K562 (cell line): ENCODE results near the gene YPEL3. TPM values are rescaled to one million over a fixed set of nuclear protein-coding genes. Genes with fewer than 3 reads are reported as not detected.

Source experiments
- ARNT ChIP-seq, 2 experiments: fragments of 450-650 bp; IDR thresholded peaks; 2 replicates each; pipeline ENCODE4 v1.6.1; 2016; ENCODE audit warnings: mild to moderate bottlenecking in 1 of 2
- HNRNPK ChIP-seq: fragments of 200-400 bp; formaldehyde crosslinking; IDR thresholded peaks from one replicate; pipeline ENCODE4 v1.6.1; 2018; ENCODE audit warnings: mild to moderate bottlenecking, low read depth, low read length; ENCODE audit not compliant: poor library complexity, severe bottlenecking
- HSF4 ChIP-seq: fragments of 250-450 bp; sonication (Bioruptor Pico); IDR thresholded peaks from 2 replicates; pipeline ENCODE4 v2.1.2; 2022; ENCODE audit warnings: mild to moderate bottlenecking, moderate library complexity, borderline replicate concordance
- JUN ChIP-seq, 2 experiments: sonication (generic) in 1 of 2; formaldehyde crosslinking in 1 of 2; IDR thresholded peaks; 2 replicates each; pipeline versions ENCODE4 v1.6.1 to v1.8.0; 2012 to 2022; ENCODE audit warnings: borderline replicate concordance in 2 of 2, mild to moderate bottlenecking in 2 of 2, improper control_type of control experiment in 1 of 2, low read depth in 1 of 2, low read length in 1 of 2, missing genetic modification reagents in 1 of 2
- KDM2B ChIP-seq: fragments of 250-450 bp; sonication (Bioruptor Pico); IDR thresholded peaks from 2 replicates; pipeline ENCODE4 v1.8.0; 2021; ENCODE audit warnings: mild to moderate bottlenecking, moderate library complexity
- PHF20 ChIP-seq: fragments of 450-650 bp; IDR thresholded peaks from 2 replicates; pipeline ENCODE4 v1.6.1; 2018; ENCODE audit not compliant: partially characterized antibody
- PHF8 ChIP-seq: fragments of 200-600 bp; sonication (generic); IDR thresholded peaks from 2 replicates; pipeline ENCODE4 v1.6.1; 2012; ENCODE audit warnings: mixed run types, mild to moderate bottlenecking, inconsistent platforms, low read length, moderate library complexity, borderline replicate concordance
- TAL1 ChIP-seq: fragments of 450-650 bp; IDR thresholded peaks from 2 replicates; pipeline ENCODE4 v1.6.1; 2016; ENCODE audit warnings: mild to moderate bottlenecking
- YBX1 ChIP-seq: fragments of 450-650 bp; IDR thresholded peaks from 2 replicates; pipeline ENCODE4 v1.7.1; 2016; ENCODE audit warnings: mild to moderate bottlenecking
- ZBTB17 ChIP-seq: fragments of 450-650 bp; formaldehyde crosslinking; IDR thresholded peaks from 2 replicates; pipeline ENCODE4 v1.4.0; 2020; ENCODE audit warnings: mild to moderate bottlenecking
- ZBTB8A ChIP-seq: fragments of 450-650 bp; IDR thresholded peaks from 2 replicates; pipeline ENCODE4 v1.6.1; 2018; ENCODE audit warnings: mild to moderate bottlenecking, moderate library complexity; ENCODE audit not compliant: partially characterized antibody
- ZMIZ1 ChIP-seq, 2 experiments: fragments of 150-350 bp in 1 of 2; IDR thresholded peaks; 2 replicates each; pipeline ENCODE4 v1.6.1; 2012 to 2016; ENCODE audit warnings: low read depth in 2 of 2, low read length in 2 of 2, mild to moderate bottlenecking in 1 of 2, moderate library complexity in 1 of 2
- ZNF282 ChIP-seq: sonication (generic); formaldehyde crosslinking; IDR thresholded peaks from 2 replicates; pipeline ENCODE4 v1.8.1; 2023; ENCODE audit warnings: missing genetic modification reagents
- ZNF354B ChIP-seq: fragments of 250-450 bp; sonication (Bioruptor Pico); IDR thresholded peaks from 2 replicates; pipeline ENCODE4 v1.4.0; 2020
- ZNF511 ChIP-seq: sonication (generic); formaldehyde crosslinking; IDR thresholded peaks from 2 replicates; pipeline ENCODE4 v1.8.0; 2022; ENCODE audit warnings: mild to moderate bottlenecking, missing genetic modification reagents
- ZNF551 ChIP-seq: fragments of 250-450 bp; sonication (Bioruptor Pico); IDR thresholded peaks from 2 replicates; pipeline ENCODE4 v1.5.0; 2021; ENCODE audit warnings: mild to moderate bottlenecking, moderate library complexity
- polyA plus RNA-seq, 8 experiments: library from polyadenylated mRNA; depleted of rRNA in 4 of 8; stranded (reverse) in 5 of 8; unstranded in 3 of 8; fragments of >200 nt; fragmentation: Nextera tagmentation in 2 of 8; fragmentation: Illumina TruSeq in 1 of 8; extraction: Ambion mirVana in 2 of 8; extraction: Trizol in 1 of 8; gene quantifications; 2 replicates each; pipeline versions ENCODE4 v1.2.1 to v1.2.3, GENCODE V29; 2011 to 2014; ENCODE audit warnings: inconsistent platforms in 1 of 8, missing spikeins in 1 of 8
- total RNA-seq, 7 experiments: library from RNA; depleted of rRNA in 6 of 7; stranded (reverse); fragments of >200 nt in 6 of 7; fragmentation: Illumina TruSeq in 2 of 7; extraction: Trizol in 2 of 7; gene quantifications; 2 replicates each; pipeline versions ENCODE4 v1.2.1 to v1.2.3, GENCODE V29; 2011 to 2021; ENCODE audit warnings: low replicate concordance in 1 of 7
- TF ChIP-seq, protein P1 (sequence below): fragments of 450-650 bp; IDR thresholded peaks from 2 replicates; pipeline ENCODE4 v1.6.1; 2017; ENCODE audit warnings: antibody characterized with exemption, mild to moderate bottlenecking
- TF ChIP-seq, protein P2 (sequence below): conservative IDR thresholded peaks from 2 replicates; pipeline ENCODE4 v1.6.1; 2011; ENCODE audit warnings: low read depth, mild to moderate bottlenecking, low read length; ENCODE audit not compliant: control insufficient read depth

The YPEL3 gene
- total and polyA plus RNA-seq, 9 of the 15 experiments (the other 6 are each of a cell fraction or from before 2014, with no cell fraction given) = 0.41 to 15.0 (median 2.9) TPM

DNA sequence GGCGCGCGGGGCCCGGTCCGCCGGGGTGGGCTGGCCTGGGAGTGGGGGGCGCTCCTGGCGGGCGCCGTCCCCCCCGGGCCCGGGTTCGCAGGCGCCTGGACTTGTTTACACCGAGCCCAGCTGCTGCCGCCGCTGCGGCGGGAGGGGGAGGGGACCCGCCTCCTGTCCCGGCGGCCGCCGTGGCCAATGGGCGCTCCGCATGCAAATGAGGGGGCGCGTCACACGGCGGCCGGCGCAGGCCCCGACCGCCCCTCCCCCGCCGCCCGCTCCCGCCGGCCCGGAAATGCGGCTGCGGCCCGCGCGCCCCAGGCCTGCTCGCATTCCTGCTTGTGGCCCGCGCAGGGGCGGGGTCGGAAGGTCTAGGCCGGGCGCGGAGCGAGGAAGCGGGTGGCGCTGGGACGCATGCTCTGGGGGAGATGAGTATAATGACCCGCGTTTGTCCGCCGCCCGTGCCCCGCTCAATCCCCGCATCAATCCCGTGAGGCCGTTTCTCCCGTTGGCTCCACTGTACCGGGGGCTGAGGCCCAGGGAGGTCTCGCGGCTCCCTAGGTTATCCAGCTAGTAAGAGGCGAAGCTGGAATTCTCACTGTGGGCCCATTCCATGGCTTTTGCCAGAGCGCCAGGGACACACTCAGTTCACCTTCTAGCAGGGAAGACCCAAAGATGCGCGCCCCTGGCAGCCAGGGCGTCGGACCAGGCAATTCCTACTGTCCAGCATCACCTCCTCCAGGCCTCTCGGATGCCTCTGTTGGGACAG lies at the start of gene YPEL3 (continued):
- TF ChIP-seq, protein P1, sequence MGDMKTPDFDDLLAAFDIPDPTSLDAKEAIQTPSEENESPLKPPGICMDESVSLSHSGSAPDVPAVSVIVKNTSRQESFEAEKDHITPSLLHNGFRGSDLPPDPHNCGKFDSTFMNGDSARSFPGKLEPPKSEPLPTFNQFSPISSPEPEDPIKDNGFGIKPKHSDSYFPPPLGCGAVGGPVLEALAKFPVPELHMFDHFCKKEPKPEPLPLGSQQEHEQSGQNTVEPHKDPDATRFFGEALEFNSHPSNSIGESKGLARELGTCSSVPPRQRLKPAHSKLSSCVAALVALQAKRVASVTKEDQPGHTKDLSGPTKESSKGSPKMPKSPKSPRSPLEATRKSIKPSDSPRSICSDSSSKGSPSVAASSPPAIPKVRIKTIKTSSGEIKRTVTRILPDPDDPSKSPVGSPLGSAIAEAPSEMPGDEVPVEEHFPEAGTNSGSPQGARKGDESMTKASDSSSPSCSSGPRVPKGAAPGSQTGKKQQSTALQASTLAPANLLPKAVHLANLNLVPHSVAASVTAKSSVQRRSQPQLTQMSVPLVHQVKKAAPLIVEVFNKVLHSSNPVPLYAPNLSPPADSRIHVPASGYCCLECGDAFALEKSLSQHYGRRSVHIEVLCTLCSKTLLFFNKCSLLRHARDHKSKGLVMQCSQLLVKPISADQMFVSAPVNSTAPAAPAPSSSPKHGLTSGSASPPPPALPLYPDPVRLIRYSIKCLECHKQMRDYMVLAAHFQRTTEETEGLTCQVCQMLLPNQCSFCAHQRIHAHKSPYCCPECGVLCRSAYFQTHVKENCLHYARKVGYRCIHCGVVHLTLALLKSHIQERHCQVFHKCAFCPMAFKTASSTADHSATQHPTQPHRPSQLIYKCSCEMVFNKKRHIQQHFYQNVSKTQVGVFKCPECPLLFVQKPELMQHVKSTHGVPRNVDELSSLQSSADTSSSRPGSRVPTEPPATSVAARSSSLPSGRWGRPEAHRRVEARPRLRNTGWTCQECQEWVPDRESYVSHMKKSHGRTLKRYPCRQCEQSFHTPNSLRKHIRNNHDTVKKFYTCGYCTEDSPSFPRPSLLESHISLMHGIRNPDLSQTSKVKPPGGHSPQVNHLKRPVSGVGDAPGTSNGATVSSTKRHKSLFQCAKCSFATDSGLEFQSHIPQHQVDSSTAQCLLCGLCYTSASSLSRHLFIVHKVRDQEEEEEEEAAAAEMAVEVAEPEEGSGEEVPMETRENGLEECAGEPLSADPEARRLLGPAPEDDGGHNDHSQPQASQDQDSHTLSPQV = 0 out of 2 replicates have a peak, but pooled peaks have one; percentile 52
- TF ChIP-seq HNRNPK (peak; percentile 90), ZNF551 (CRISPR knock-in tag) (no peak), YBX1 (no peak), ZNF282 (CRISPR knock-in tag) (no peak), JUN (IDR thresholded peaks at IDR 0.05; ENCODE audit: borderline replicate concordance, low read depth, low read length) (no peak), JUN (CRISPR knock-in tag; IDR thresholded peaks at IDR 0.05; ENCODE audit: borderline replicate concordance) (no peak), ZNF354B (CRISPR knock-in tag) (no peak), TAL1 (no peak), PHF20 (peak; percentile 84), ARNT (IDR thresholded peaks at IDR 0.05) (no peak), ZMIZ1 (IDR thresholded peaks at IDR 0.05; ENCODE audit: low read depth in 2 of 2, low read length in 2 of 2) (no peak), KDM2B (CRISPR knock-in tag) (0 out of 2 replicates have a peak, but pooled peaks have one; percentile 24), ZNF511 (CRISPR knock-in tag) (peak; percentile 40; the same call in 1 of the 2 replicates), HSF4 (no peak), ZBTB17 (0 out of 2 replicates have a peak, but pooled peaks have one; percentile 36), ZBTB8A (no peak), PHF8 (peak; percentile 71; the same call in 1 of the 2 replicates)
- TF ChIP-seq, protein P2, sequence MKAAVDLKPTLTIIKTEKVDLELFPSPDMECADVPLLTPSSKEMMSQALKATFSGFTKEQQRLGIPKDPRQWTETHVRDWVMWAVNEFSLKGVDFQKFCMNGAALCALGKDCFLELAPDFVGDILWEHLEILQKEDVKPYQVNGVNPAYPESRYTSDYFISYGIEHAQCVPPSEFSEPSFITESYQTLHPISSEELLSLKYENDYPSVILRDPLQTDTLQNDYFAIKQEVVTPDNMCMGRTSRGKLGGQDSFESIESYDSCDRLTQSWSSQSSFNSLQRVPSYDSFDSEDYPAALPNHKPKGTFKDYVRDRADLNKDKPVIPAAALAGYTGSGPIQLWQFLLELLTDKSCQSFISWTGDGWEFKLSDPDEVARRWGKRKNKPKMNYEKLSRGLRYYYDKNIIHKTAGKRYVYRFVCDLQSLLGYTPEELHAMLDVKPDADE = peak; percentile 56; the same call in 1 of the 2 replicates
